Measurements from ENCODE around the gene INCA1. TPM values are rescaled to one million over a fixed set of nuclear protein-coding genes. Genes with fewer than 3 reads are reported as not detected.

INCA1 gene
- total and polyA plus RNA-seq, 2 of the 13 experiments (the other 11 are each of a cell fraction or from before 2014, with no cell fraction given) = 0.93 to 2.6 TPM

- no peak for TF ChIP-seq ADNP (CRISPR knock-in tag; IDR thresholded peaks at IDR 0.05)
- no peak for TF ChIP-seq ZNF644 (CRISPR knock-in tag; IDR thresholded peaks at IDR 0.05; ENCODE audit: low read depth)
- no peak for TF ChIP-seq SMC3 (IDR thresholded peaks at IDR 0.05; ENCODE audit: low read length)
Observed at GRCh38 chr17:5035315-5035714, 38.0 kb upstream of the INCA1 start, which contains the start of gene SLC52A1 (continued).

- no TSS peak for BruUV-seq (replicated peaks)
- in situ Hi-C loops (cut with HindIII; ENCODE audit: extremely low pct_ligation_motif_present, low pct_unique_long_range_greater_than_20kb) (no loop called here), intact Hi-C loops (cut with micrococcal nuclease; ENCODE audit: unreplicated experiment) (no loop called here)
- TF ChIP-seq GPN1 (CRISPR knock-in tag; IDR thresholded peaks at IDR 0.05; ENCODE audit: borderline replicate concordance) = no peak
- no peak for TF ChIP-seq SALL2 (CRISPR knock-in tag; IDR thresholded peaks at IDR 0.05)
- TF ChIP-seq ONECUT2 (CRISPR knock-in tag; IDR thresholded peaks at IDR 0.05) = no peak
- no peak for TF ChIP-seq KLF11 (CRISPR knock-in tag; IDR thresholded peaks at IDR 0.05)
- TF ChIP-seq GFI1 (CRISPR knock-in tag; IDR thresholded peaks at IDR 0.05; ENCODE audit: borderline replicate concordance) = no peak
- TF ChIP-seq AKAP8 (CRISPR knock-in tag; IDR thresholded peaks at IDR 0.05) = no peak
- no peaks in the 10 kb centered on the region for H4K20me1 ChIP-seq (ENCODE audit: insufficient read depth, low read length)
- ChIA-PET POLR2A (interaction anchor here (0.8 to 1.3 kb wide), 2 partner anchors 10 to 64 kb away, joined by 3 read pairs; no protein-coding TSS in a partner anchor), CTCF (ENCODE audit: low intra/inter-chr PET ratio, low total read pairs) (no interaction called here)
- H3K4me2 ChIP-seq (ENCODE audit: low read depth, low read length) = no peak overlapping the region; the same call in 1 of the 2 replicates
- H3K79me2 ChIP-seq (ENCODE audit: insufficient read depth, low read length) = no peaks in the 10 kb centered on the region
- no peak overlapping the region for H3K27ac ChIP-seq (ENCODE audit: extremely low read length, insufficient read depth, low read length)
- ATAC-seq = no peak
- H3K27me3 ChIP-seq (ENCODE audit: control insufficient read depth in 1 of 2, insufficient read depth in 2 of 2, low read length in 2 of 2) = peaks cover 2 to 23% of the 10 kb centered on the region in 2 experiments; a peak in 3 of 5 replicates
- H3K9me3 ChIP-seq (ENCODE audit: low read length) = no peaks in the 10 kb centered on the region
- no peak for DNase-seq (ENCODE audit: low spot score)
- no peak overlapping the region for H3K9ac ChIP-seq (ENCODE audit: insufficient read depth, low read depth, low read length)
- no peak overlapping the region for H3K4me3 ChIP-seq (replicated peaks in 1 of 3; ENCODE audit: insufficient read depth in 1 of 3, low read depth in 2 of 3, low read length in 3 of 3)
- FAIRE-seq = no peak
- no peaks in the 10 kb centered on the region for H3K36me3 ChIP-seq (replicated peaks in 1 of 2; ENCODE audit: control insufficient read depth in 1 of 2, insufficient read depth in 2 of 2, low read length in 2 of 2)
- 59% methylated on average over 11 of the region's 14 CpGs for WGBS (ENCODE audit: low lambda C conversion rate)
- no peak overlapping the region for H2AFZ ChIP-seq (ENCODE audit: low read length)
- H3K4me1 ChIP-seq (ENCODE audit: insufficient read depth, low read length) = peaks cover 25% of the 10 kb centered on the region
Observed at GRCh38 chr17:5034651-5035050, 37.3 kb upstream of the INCA1 start.

DNA sequence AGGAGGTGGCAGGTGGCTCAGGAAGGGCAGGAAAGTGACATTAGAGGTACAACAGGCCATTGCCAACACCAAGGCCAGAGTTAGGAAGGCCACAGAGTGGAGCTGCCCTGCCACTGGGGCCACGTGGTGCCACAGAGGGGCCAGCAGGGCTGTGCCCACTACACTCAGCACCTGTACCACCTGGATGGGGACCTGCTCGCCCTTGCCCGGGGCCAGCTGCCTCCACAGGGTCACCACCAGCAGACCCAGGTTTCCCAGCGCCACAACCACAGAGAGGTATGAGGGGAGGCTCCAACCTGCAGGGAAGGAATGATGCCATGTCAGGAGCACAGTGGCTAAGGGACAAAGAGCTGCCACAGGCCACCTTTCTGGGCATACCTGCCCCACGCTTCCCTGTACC is 36.7 kb upstream of the INCA1 start:
- intact Hi-C loops (cut with micrococcal nuclease; ENCODE audit: unreplicated experiment) = no loop called here
- CTCF ChIA-PET (ENCODE audit: low intra/inter-chr PET ratio, low total read pairs) = no interaction called here
- no peak overlapping the region for H3K4me3 ChIP-seq (replicated peaks in 1 of 3; ENCODE audit: insufficient read depth in 1 of 3, low read depth in 2 of 3, low read length in 3 of 3)
- no peak overlapping the region for H3K4me2 ChIP-seq (ENCODE audit: low read depth, low read length)
- H2AFZ ChIP-seq (ENCODE audit: low read length) = no peak overlapping the region
- peaks cover 2 to 23% of the 10 kb centered on the region in 2 experiments; a peak in 3 of 5 replicates for H3K27me3 ChIP-seq (ENCODE audit: control insufficient read depth in 1 of 2, insufficient read depth in 2 of 2, low read length in 2 of 2)
- WGBS (ENCODE audit: low lambda C conversion rate) = 86% methylated on average over 1 of the region's 5 CpGs
- FAIRE-seq (no peak), ATAC-seq (peak; percentile 8), DNase-seq (ENCODE audit: low spot score) (no peak)
- H3K79me2 ChIP-seq (ENCODE audit: insufficient read depth, low read length) = no peaks in the 10 kb centered on the region
- in situ Hi-C loops (cut with HindIII; ENCODE audit: extremely low pct_ligation_motif_present, low pct_unique_long_range_greater_than_20kb) = no loop called here
- no peak for TF ChIP-seq KLF9 (CRISPR knock-in tag; IDR thresholded peaks at IDR 0.05; ENCODE audit: low read depth)
- TF ChIP-seq, protein P1, sequence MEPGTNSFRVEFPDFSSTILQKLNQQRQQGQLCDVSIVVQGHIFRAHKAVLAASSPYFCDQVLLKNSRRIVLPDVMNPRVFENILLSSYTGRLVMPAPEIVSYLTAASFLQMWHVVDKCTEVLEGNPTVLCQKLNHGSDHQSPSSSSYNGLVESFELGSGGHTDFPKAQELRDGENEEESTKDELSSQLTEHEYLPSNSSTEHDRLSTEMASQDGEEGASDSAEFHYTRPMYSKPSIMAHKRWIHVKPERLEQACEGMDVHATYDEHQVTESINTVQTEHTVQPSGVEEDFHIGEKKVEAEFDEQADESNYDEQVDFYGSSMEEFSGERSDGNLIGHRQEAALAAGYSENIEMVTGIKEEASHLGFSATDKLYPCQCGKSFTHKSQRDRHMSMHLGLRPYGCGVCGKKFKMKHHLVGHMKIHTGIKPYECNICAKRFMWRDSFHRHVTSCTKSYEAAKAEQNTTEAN (CRISPR knock-in tag; conservative IDR thresholded peaks at IDR 0.05) = no peak
- no peak for TF ChIP-seq MXD4 (CRISPR knock-in tag; IDR thresholded peaks at IDR 0.05)
- no peak for TF ChIP-seq FOXC1 (CRISPR knock-in tag; IDR thresholded peaks at IDR 0.05; ENCODE audit: borderline replicate concordance)
- no peak for TF ChIP-seq ZNF33B (CRISPR knock-in tag; IDR thresholded peaks at IDR 0.05)
- TF ChIP-seq SNAPC5 (CRISPR knock-in tag; IDR thresholded peaks at IDR 0.05; ENCODE audit: borderline replicate concordance) = no peak
- no peak for TF ChIP-seq TSC22D2 (CRISPR knock-in tag; IDR thresholded peaks at IDR 0.05; ENCODE audit: borderline replicate concordance)
- H3K36me3 ChIP-seq (replicated peaks in 1 of 2; ENCODE audit: control insufficient read depth in 1 of 2, insufficient read depth in 2 of 2, low read length in 2 of 2) = no peaks in the 10 kb centered on the region
- no peaks in the 10 kb centered on the region for H3K9me3 ChIP-seq (ENCODE audit: low read length)
- H4K20me1 ChIP-seq (ENCODE audit: insufficient read depth, low read length) = no peaks in the 10 kb centered on the region
- H3K27ac ChIP-seq (ENCODE audit: extremely low read length, insufficient read depth, low read length) = no peak overlapping the region
- POLR2A ChIA-PET = interaction anchor here (0.8 kb wide), 1 partner anchor 64 kb away, joined by 3 read pairs; no protein-coding TSS in a partner anchor
- no TSS peak for BruUV-seq (replicated peaks)
- H3K9ac ChIP-seq (ENCODE audit: insufficient read depth, low read depth, low read length) = no peak overlapping the region
- peaks cover 25% of the 10 kb centered on the region for H3K4me1 ChIP-seq (ENCODE audit: insufficient read depth, low read length)

Data from HepG2 (cell line).